GM19328 (cell line): ENCODE data around the gene FAM210A.

Experiments
- ATAC-seq: cut with Tn5 transposase; IDR thresholded peaks from one replicate; pipeline ENCODE4 v1.9.1; 2021; ENCODE audit warnings: mild to moderate bottlenecking, moderate library complexity; ENCODE audit not compliant: unreplicated experiment

The FAM210A gene

DNA sequence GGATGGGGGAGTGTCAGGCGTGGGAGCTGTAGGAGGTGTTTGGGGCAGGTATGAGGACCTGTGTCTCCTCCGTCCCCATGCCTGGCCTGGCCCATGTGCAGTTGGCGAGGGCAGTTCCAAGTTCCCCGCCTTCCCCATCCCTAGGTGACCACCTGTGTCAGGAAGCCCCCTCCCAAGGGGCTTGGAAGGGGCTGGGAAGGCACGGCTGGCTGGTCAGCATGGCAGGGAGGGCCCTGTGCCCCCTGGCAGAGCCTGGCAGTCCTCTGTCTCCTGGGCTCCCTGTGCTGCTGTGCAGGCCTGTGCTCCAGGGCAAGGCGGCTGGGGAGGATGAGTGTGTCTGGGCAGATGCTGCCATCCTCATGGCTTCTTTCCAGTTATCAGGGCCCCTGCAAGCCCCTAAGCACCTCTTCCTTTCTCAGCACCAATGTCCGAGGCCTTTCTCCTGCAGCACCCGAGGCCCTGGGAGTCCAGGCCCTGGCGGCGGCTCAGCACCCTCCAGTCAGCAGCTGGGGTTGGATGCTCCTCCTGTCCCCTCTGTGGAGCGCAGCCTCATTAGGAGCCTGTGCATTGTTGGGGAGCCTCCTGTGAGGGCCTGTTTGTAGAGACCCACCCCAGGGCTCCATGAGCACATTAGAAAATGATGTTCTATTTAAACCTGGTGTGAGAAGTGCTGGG is 101.7 kb downstream of the FAM210A start:
- ATAC-seq: no peak

GRCh38 chr18:13623871-13624270 is 102.5 kb downstream of the FAM210A start:
- ATAC-seq: no peak

GRCh38 chr18:13623348-13623747 is 103.0 kb downstream of the FAM210A start:
- ATAC-seq: no peak

- no peak for ATAC-seq
These were observed 103.6 kb downstream of the FAM210A start for GRCh38 chr18:13622751-13623150.

DNA sequence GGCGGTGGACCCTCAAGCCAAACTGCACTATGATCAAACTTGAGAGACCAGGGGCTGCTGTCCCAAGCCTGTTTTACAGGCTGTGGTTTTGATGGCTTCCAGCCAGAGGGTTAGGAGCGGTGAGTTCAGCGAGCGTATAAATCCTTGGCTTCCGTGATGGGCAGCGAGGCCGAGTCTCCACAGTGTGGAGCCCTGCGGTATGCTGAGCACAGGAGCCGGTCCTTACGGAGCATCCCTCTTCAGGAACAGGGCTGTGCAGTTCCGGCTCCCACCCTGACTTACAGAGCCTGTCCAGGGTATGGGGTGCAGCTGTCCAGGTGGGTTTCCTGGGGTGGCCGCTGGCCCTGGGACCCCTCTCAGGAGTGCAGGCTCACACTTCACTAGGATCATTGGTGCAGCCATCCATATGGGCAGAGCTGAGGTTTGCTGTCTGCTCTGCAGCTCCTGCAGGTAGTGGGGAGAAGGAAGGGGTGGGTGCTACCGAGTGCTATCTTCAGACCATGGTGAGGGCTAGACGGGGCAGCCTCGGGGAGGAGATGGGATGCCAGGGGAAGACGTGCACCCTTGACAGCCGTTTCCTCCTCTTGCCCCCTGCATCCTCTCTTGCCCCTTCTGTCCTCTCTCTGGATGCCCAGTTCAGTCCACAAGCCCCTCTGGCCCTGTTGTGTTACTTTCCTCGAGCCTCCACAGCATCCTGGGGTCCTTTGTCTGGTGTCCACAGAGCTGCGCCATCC is 104.3 kb downstream of the FAM210A start:
- ATAC-seq: no peak

DNA sequence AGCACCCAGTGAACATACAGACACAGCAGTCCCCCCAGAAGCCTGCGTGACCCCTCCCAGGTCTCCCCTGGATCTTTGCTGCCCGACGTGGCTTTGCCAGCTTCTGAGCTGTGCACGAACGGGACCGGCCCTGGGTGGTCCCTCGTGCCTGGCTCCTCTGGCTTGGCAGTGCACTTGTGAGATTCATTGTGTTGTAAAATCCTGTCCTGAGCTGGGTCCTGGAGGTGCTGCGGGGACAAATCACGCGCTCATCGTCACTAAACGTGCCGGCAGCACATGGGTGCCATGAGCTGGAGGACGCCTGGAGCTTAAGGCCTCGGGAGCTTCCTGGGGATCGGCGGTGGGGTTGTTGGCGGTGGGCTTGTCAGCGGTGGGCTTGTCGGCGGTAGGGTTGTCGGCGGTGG is 104.9 kb downstream of the FAM210A start:
- no peak for ATAC-seq

- no peak for ATAC-seq
These were observed 105.4 kb downstream of the FAM210A start for GRCh38 chr18:13620818-13621445.

GRCh38 chr18:13620206-13620672 is 106.1 kb downstream of the FAM210A start:
- ATAC-seq: no peak

DNA sequence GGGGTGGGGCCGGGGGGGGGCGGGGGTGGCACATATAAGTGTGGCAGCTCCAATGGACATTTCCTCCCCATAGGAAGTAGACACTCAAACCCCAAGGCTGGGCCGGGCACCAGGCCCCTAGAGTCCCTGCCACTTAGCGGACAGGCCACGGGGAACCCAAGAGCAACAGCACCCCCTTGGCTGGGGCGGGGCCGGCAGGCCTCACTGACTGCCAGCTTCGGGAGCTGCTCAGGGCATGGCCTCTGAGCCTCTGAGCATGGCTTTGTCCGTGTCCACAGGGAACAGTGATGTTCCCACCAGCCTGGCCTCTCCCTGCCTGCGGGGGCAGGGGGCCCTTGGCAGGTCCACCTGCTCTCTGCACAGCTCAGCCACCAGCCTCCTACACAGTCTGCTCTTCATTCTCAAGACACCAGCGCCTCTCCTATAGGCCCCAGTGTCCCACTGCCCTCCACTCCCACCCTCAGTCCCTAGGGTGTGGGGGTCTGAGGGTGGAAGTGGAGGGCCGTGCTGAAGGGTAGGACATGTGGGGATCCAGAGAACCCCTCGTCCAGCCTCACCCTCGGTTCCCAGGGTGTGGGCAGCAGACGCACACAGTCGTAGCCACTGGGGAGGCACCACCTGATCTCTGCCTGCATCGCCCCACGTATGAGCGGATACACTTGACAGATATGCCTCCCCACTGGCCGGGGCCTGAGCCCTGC is 106.7 kb downstream of the FAM210A start:
- no peak for ATAC-seq

DNA sequence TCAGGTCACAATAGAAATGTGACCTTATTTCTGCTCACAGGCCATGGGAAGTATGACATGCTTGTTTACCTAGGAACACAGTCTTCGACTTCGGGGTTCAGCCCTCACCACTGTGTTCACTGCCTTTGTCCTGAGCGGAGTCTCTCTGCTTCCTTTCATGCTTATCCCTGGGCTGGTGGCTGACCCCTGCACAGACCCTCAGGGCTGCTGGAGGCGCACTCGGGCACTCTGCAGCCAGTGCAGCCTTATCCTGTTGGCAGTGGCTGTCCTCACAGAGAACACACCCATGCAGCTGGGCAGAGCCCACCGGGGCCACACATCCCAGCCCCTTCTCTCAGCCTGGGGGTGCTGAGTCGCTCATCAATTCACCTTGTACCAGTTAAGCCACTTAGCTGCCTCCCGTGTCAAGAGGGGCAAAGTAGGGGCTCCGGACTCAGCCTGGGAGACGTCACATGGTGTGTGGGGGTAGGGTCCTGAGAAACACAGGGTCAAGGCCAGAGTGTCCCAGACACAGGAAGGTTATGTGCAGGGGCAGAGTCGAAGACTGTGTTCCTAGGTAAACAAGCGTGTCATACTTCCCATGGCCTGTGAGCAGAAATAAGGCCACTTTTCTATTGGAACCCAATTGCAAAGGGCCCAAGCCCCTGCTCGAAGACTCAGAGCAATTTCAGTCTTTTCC is 107.5 kb downstream of the FAM210A start:
- ATAC-seq: no peak

DNA sequence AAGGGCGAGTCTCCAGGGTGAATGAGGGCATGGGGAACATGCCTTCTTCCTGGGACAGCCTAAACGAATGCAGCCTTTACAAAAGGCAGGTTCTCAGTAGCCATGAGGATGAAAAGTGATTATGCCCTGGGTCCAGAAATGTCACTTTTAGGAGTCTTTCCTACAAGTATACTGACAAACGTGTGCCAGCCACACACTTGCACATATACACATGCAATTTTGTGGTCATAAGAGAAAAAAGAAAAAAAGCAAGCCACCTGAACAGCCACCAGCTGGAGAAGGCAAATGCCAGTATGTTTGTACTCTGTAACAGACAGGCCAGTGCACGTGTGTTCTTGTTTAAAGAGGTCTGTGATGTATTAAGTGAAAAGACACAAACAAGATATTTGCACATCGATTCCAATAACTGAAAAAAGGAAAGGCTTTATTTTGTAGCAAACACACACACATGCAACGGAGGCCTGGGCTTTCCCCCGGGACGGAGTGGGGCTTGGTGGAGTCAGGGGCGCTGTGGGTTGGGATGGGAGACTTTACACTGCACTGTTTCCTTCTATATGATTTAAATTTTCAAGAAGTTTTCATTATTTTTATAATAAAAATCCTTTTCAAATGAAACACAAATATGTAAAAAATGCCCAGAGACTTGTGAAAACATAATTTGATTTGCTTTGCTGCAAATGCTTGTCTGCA is 108.4 kb downstream of the FAM210A start:
- no peak for ATAC-seq

DNA sequence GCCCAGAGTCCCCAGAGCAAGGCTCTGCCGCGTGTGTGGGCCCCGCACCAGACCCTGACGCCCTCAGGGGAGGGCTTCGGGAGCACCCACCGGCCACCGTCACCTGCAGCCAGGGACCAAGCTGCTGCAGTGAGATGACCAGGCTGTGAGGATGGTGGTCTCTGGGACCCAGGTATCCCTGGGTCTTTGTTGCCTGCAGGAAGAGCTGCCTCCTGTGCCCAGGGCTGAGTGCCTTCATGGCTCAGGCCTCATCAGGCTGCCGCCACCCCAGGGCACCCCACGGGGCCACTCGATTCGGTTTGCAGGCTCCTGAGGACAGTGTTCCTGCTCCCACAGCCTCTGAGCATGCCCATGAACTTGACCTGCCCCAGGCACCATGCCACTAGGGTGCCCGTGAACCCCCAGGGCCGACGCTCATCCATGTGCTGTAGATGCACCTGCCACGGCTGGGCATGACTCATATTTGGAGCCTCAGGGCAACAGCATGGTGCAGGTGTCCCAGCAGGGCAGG is 109.8 kb downstream of the FAM210A start:
- ATAC-seq: no peak

GRCh38 chr18:13616041-13616440 is 110.3 kb downstream of the FAM210A start:
- no peak for ATAC-seq

- ATAC-seq: no peak
These were observed 110.9 kb downstream of the FAM210A start for GRCh38 chr18:13615432-13615861.

- no peak for ATAC-seq
These were observed 111.6 kb downstream of the FAM210A start for GRCh38 chr18:13614641-13615288.

- no peak for ATAC-seq
These were observed 112.5 kb downstream of the FAM210A start for GRCh38 chr18:13613591-13614501.
